HG02610 (cell line): ENCODE data around the gene TIMP1.

Experiments used
- ATAC-seq: cut with Tn5 transposase; IDR thresholded peaks from one replicate; pipeline ENCODE4 v1.9.1; 2021; ENCODE audit warnings: mild to moderate bottlenecking, moderate library complexity; ENCODE audit not compliant: unreplicated experiment

The TIMP1 gene

GRCh38 chrX:47581731-47582647, at the start of gene TIMP1:
Gene TIMP1, plus strand, starts transcription at chrX:47582436. Its CDS starts 980 bp downstream, at chrX:47583416.
- peak; percentile 95 for ATAC-seq

- no peak for ATAC-seq
Measured at GRCh38 chrX:47539860-47540259, 42.4 kb upstream of the TIMP1 start.

- no peak for ATAC-seq
Measured at GRCh38 chrX:47540754-47541538, 41.3 kb upstream of the TIMP1 start.

GRCh38 chrX:47543496-47543895, 38.7 kb upstream of the TIMP1 start:
- ATAC-seq = no peak

GRCh38 chrX:47556045-47556623, 26.1 kb upstream of the TIMP1 start:
- peak; percentile 93 for ATAC-seq

- no peak for ATAC-seq
Measured at GRCh38 chrX:47558436-47558835, 23.8 kb upstream of the TIMP1 start.

- ATAC-seq = no peak
Measured at GRCh38 chrX:47560179-47560933, 21.9 kb upstream of the TIMP1 start.

- ATAC-seq = peak; percentile 89
Measured at GRCh38 chrX:47560934-47561658, 21.1 kb upstream of the TIMP1 start, which contains the start of gene ARAF. Gene ARAF, plus strand, starts transcription at chrX:47561205. Its CDS starts 1,763 bp downstream, at chrX:47562968.

GRCh38 chrX:47561659-47562151, 20.5 kb upstream of the TIMP1 start:
- ATAC-seq = no peak

GRCh38 chrX:47562615-47563243, 19.5 kb upstream of the TIMP1 start:
- no peak for ATAC-seq

GRCh38 chrX:47563801-47564315, 18.4 kb upstream of the TIMP1 start:
- ATAC-seq = no peak

- no peak for ATAC-seq
Measured at GRCh38 chrX:47564438-47565085, 17.7 kb upstream of the TIMP1 start.

- peak; percentile 62 for ATAC-seq
Measured at GRCh38 chrX:47566841-47567240, 15.4 kb upstream of the TIMP1 start.

- ATAC-seq = no peak
Measured at GRCh38 chrX:47568656-47569295, 13.5 kb upstream of the TIMP1 start.

- ATAC-seq = no peak
Measured at GRCh38 chrX:47570794-47571193, 11.4 kb upstream of the TIMP1 start.

- ATAC-seq = no peak
Measured at GRCh38 chrX:47571215-47571614, 11.0 kb upstream of the TIMP1 start.

GRCh38 chrX:47571896-47572295, 10.3 kb upstream of the TIMP1 start:
- ATAC-seq = no peak

GRCh38 chrX:47572773-47573340, 9.4 kb upstream of the TIMP1 start:
- ATAC-seq = no peak
